HEK293T (cell line): ENCODE data around the gene ELOVL6.

ENCODE experiments used
- CTCF ChIA-PET: fragments of 350-600 bp; formaldehyde crosslinking; extraction: SDS; loops from one replicate; lab custom pipeline; 2021; ENCODE audit warnings: antibody characterized with exemption, inconsistent platforms; lab: Yijun Ruan, JAX
- POLR2A ChIA-PET: fragments of 350-600 bp; formaldehyde crosslinking; extraction: SDS; loops from one replicate; lab custom pipeline; 2020; ENCODE audit warnings: antibody characterized with exemption, inconsistent platforms; lab: Yijun Ruan, JAX
- DNase-seq: peaks from one replicate; pipeline ENCODE4 v3.0.0; 2012; ENCODE audit warnings: mixed read lengths; ENCODE audit errors: extremely low spot score
- ARNT ChIP-seq: fragments of 450-650 bp; IDR thresholded peaks from 2 replicates; pipeline ENCODE4 v1.6.1; 2017; ENCODE audit warnings: mild to moderate bottlenecking
- BHLHE40 ChIP-seq: fragments of 450-650 bp; IDR thresholded peaks from 2 replicates; pipeline ENCODE4 v1.6.1; 2016; ENCODE audit warnings: mild to moderate bottlenecking, moderate library complexity, borderline replicate concordance
- CTBP1 ChIP-seq: fragments of 450-650 bp; IDR thresholded peaks from 2 replicates; pipeline ENCODE4 v1.6.1; 2016; ENCODE audit warnings: borderline replicate concordance
- ELF4 ChIP-seq: fragments of 450-650 bp; IDR thresholded peaks from 2 replicates; pipeline ENCODE4 v1.6.1; 2017; ENCODE audit warnings: antibody characterized with exemption
- FOXA1 ChIP-seq: fragments of 450-650 bp; IDR thresholded peaks from 2 replicates; pipeline ENCODE4 v1.6.1; 2016; ENCODE audit warnings: mild to moderate bottlenecking
- FOXK2 ChIP-seq: fragments of 450-650 bp; IDR thresholded peaks from 2 replicates; pipeline ENCODE4 v1.6.1; 2016; ENCODE audit warnings: mild to moderate bottlenecking
- FOXM1 ChIP-seq: fragments of 450-650 bp; IDR thresholded peaks from 2 replicates; pipeline ENCODE4 v1.6.1; 2017; ENCODE audit warnings: mild to moderate bottlenecking, borderline replicate concordance
- HDGF ChIP-seq: fragments of 450-650 bp; IDR thresholded peaks from 2 replicates; pipeline ENCODE4 v1.6.1; 2017; ENCODE audit warnings: antibody characterized with exemption, borderline replicate concordance
- L3MBTL2 ChIP-seq: fragments of 450-650 bp; conservative IDR thresholded peaks from 2 replicates; pipeline ENCODE4 v1.6.1; 2016; ENCODE audit warnings: mild to moderate bottlenecking
- LEF1 ChIP-seq: fragments of 450-650 bp; IDR thresholded peaks from 2 replicates; pipeline ENCODE4 v1.6.1; 2017; ENCODE audit warnings: mild to moderate bottlenecking, borderline replicate concordance
- NFRKB ChIP-seq: fragments of 450-650 bp; IDR thresholded peaks from 2 replicates; pipeline ENCODE4 v1.6.1; 2016; ENCODE audit warnings: mild to moderate bottlenecking, moderate library complexity
- PKNOX1 ChIP-seq: fragments of 450-650 bp; IDR thresholded peaks from 2 replicates; pipeline ENCODE4 v1.6.1; 2016
- SP1 ChIP-seq: fragments of 450-650 bp; IDR thresholded peaks from 2 replicates; pipeline ENCODE4 v1.6.1; 2017
- SUZ12 ChIP-seq: fragments of 450-650 bp; IDR thresholded peaks from 2 replicates; pipeline ENCODE4 v1.6.1; 2016; ENCODE audit warnings: mild to moderate bottlenecking
- TARDBP ChIP-seq: fragments of 450-650 bp; IDR thresholded peaks from 2 replicates; pipeline ENCODE4 v1.6.1; 2016
- ZNF384 ChIP-seq: fragments of 450-650 bp; IDR thresholded peaks from 2 replicates; pipeline ENCODE4 v1.6.1; 2016

ELOVL6 gene

GRCh38 chr4:110138551-110138950 is 59.9 kb downstream of the ELOVL6 start:
- TF ChIP-seq FOXK2 (no peak), SP1 (no peak), ZNF384 (no peak), TARDBP (no peak), LEF1 (no peak), ELF4 (no peak), FOXM1 (no peak), CTBP1 (no peak), NFRKB (no peak), BHLHE40 (no peak), L3MBTL2 (no peak), FOXA1 (no peak), PKNOX1 (no peak)
- ChIA-PET CTCF (interaction anchor here (0.6 kb wide), 1 partner anchor 376 kb away, joined by 3 read pairs; no protein-coding TSS in a partner anchor), POLR2A (no interaction called here)
- DNase-seq = no peak

- DNase-seq = no peak
- ChIA-PET POLR2A (no interaction called here), CTCF (interaction anchor here (0.6 kb wide), 1 partner anchor 376 kb away, joined by 3 read pairs; no protein-coding TSS in a partner anchor)
Observed at GRCh38 chr4:110137829-110138228, 60.6 kb downstream of the ELOVL6 start.

GRCh38 chr4:110135523-110135922 is 62.9 kb downstream of the ELOVL6 start:
- POLR2A ChIA-PET = no interaction called here
- no peak for DNase-seq
- CTCF ChIA-PET = no interaction called here
- TF ChIP-seq SUZ12 = no peak
- no peak for TF ChIP-seq FOXA1
- no peak for TF ChIP-seq NFRKB
- no peak for TF ChIP-seq ELF4
- TF ChIP-seq TARDBP = no peak
- no peak for TF ChIP-seq FOXM1
- TF ChIP-seq HDGF = no peak
- TF ChIP-seq FOXK2 = no peak
- TF ChIP-seq LEF1 = no peak
- TF ChIP-seq L3MBTL2 = no peak
- TF ChIP-seq PKNOX1 = no peak
- TF ChIP-seq ARNT = no peak

More at GRCh38 chr4:110137829-110138228, 60.6 kb downstream of the ELOVL6 start:
- TF ChIP-seq L3MBTL2 = no peak
- no peak for TF ChIP-seq NFRKB
- TF ChIP-seq LEF1 = no peak
- no peak for TF ChIP-seq ELF4
- TF ChIP-seq FOXA1 = no peak
- no peak for TF ChIP-seq ARNT

- POLR2A ChIA-PET = no interaction called here
- no peak for DNase-seq
- CTCF ChIA-PET = no interaction called here
- TF ChIP-seq NFRKB (no peak), SUZ12 (no peak), CTBP1 (no peak), TARDBP (no peak), LEF1 (no peak), ZNF384 (no peak), ARNT (no peak), PKNOX1 (no peak), L3MBTL2 (no peak), BHLHE40 (no peak), FOXK2 (no peak), FOXM1 (no peak), SP1 (no peak), HDGF (no peak), FOXA1 (no peak)
Observed at GRCh38 chr4:110135076-110135475, 63.3 kb downstream of the ELOVL6 start.

- no peak for DNase-seq
- POLR2A ChIA-PET = no interaction called here
- CTCF ChIA-PET = no interaction called here
- TF ChIP-seq FOXA1 (no peak), ELF4 (no peak), BHLHE40 (no peak), ZNF384 (no peak), LEF1 (no peak), SUZ12 (no peak), CTBP1 (no peak), FOXM1 (no peak), HDGF (no peak), ARNT (no peak)
Observed at GRCh38 chr4:110134269-110134869, 64.0 kb downstream of the ELOVL6 start.

- POLR2A ChIA-PET = no interaction called here
- TF ChIP-seq TARDBP = no peak
- TF ChIP-seq ELF4 = no peak
- TF ChIP-seq NFRKB = no peak
- TF ChIP-seq L3MBTL2 = no peak
- no peak for TF ChIP-seq SP1
- no peak for TF ChIP-seq ARNT
- no peak for TF ChIP-seq FOXA1
- no peak for DNase-seq
- CTCF ChIA-PET = no interaction called here
Observed at GRCh38 chr4:110132816-110133719, 65.3 kb downstream of the ELOVL6 start.
